NT2/D1 (cell line): ENCODE data around the gene FHOD3.

Experiments
- SUZ12 ChIP-seq: IDR thresholded peaks from 2 replicates; pipeline ENCODE4 v1.6.1; 2011; ENCODE audit not compliant: insufficient read length, insufficient read depth; ENCODE audit errors: extremely low read depth
- YY1 ChIP-seq: IDR thresholded peaks from 2 replicates; pipeline ENCODE4 v1.6.1; 2011; ENCODE audit not compliant: insufficient read length, insufficient read depth
- ZNF274 ChIP-seq: IDR thresholded peaks from 2 replicates; pipeline ENCODE4 v1.6.1; 2011; ENCODE audit warnings: mild to moderate bottlenecking, low read depth, low read length

DNA sequence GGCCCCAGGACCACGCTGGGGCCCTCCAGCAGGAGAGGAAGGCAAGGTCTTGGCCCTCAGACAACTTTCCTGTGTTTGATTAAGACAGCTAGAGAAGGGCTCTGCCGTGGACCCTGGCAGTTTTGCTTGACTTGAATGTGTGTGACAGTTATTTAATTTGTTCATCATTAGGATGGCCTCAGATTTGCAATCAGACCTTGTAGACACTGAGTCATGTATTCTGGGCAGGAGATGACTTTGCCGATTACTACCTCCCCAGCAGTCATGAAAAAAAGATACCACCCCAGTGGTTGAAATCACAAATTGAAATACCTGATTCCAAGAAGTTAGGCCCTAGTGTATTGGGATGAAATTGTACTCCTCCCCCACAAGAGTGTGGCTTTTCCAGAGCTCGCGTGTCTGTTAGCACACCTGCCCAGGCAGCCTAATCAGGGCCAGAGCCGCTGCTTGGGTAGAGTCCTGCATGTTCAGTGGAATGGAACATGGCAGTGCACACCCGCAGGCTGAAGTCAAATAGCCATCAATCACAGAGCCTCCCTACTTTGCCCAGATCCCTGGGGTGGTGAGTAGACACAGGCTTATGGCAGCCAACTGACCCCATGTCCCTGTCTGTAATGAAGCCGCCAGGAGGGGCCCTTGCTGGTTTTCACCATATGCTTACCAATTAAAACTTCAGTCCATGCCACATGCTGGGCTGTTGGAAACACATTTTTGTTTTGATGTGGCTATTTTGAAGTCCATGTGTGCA lies 408.8 kb downstream of the FHOD3 start:
- TF ChIP-seq ZNF274 (no peak), SUZ12 (no peak), YY1 (no peak)
